Activated gamma-delta T cell treated with Interleukin-2 at 50 U/mL for 16 hours (primary cell): Measurements from ENCODE around the gene TCF15.

Experiments
- DNase-seq: peaks from one replicate; pipeline ENCODE4 v3.0.0-alpha.2; 2020

The TCF15 gene

DNA sequence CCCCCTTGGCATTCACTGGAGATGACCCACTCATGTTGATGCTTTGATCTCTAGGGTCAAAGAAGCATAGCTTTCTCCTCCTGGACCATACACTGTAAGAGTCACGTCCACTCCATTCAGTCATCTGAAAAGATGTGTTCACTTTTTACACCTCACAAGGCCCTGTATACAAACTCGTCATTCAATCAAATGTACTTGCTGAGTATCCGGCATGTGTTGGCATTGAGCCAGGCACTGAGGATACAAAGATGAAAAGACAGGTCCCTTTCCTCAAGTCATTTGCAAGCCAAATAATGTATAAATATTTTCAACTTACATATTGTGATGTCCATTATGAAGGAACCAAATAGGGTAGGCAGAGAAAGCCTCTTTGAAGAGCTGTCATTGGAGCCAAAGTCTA, 34.0 kb downstream of the TCF15 start:
- DNase-seq: no peak

DNA sequence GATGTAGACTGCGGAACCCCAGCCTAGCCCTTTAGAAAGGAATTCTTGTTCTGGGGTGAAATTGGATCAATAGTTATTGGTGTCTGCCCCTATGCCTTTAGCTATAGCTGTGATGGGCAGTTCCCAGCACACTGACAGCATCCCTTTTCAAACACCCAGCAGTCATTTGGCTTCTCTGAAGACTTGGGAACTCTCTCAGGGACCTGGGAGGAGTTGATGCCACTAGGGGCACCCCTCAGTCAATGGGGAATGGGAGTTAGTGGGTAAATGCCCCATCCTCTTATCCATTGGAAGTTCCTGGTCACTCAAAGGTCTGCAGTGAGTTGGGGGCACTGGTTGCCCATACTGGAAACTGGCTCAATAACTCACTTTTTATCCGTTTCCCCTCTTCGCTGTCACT, 34.9 kb downstream of the TCF15 start:
- no peak for DNase-seq

DNA sequence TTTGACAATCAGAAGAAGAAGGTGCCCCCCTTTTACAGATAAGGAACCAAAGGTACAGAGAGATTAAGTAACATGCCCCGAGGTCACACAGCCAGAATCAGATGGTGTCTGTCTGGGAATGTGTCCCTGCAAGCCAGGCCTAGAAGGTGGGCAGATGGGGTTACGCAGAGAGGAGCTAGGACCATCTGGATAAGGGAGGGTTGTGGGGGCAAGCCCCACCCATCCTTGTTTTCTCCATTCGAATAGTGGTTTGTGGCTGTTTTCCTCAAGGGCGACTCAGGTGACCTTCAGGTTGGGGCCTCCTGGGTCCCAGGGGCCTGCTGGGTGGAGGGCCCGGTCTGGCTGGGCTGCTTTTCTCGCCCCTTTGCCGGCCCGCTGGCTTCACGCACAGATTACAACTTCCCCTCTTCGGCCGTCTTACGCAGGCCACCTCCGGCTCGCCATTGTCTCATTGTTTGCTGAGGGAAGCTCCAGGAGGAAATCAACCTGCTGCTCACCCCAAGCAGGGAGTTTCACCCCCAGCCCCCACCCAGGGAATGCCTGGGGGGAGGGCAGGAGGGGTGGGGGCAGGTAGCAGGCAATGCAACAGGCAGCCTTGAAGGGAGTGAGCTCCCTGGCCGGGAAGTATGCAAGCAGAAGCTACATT, 35.7 kb downstream of the TCF15 start:
- no peak for DNase-seq

DNA sequence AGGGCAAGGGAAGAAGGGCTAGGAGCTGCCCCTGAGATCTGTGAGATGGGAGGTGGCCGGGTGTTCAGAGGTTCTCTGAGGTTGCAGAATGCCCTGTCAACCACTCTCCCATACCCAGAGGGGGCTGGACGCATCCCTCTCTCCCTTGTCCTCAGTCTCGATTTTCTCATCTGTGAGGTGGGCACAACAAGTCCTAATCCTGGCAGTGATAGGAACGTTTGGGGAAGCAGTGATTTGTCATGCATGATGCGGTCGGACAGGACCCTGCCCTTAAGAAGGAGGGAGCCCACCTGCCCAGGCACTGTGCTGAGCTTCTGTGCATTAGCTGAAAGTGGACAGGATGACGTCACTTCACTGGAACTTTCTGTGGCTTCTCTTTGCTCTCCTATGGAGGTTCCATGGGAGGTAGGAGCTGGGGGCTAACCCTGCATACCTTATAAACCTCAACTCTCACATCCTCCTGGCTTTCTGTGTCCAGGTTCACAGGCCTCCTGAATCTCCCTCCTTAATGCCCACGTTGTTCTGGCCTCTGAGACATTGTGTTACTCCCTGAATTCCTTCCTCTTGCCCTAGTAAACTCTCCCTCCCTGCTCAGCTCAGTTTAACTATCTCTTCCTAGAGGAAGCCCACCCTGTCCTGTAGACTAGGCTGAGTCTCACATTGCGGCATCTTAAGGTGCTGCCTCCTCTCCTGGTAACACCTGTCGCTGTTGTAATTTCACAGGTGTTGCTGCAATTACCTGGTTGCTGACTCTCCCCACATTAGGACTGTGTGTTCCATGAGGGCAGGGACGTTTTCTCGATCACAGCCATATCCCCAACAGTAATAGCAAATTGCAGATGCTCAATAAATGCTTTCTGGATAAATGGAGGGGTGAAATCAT, 36.5 kb downstream of the TCF15 start:
- DNase-seq: no peak

DNA sequence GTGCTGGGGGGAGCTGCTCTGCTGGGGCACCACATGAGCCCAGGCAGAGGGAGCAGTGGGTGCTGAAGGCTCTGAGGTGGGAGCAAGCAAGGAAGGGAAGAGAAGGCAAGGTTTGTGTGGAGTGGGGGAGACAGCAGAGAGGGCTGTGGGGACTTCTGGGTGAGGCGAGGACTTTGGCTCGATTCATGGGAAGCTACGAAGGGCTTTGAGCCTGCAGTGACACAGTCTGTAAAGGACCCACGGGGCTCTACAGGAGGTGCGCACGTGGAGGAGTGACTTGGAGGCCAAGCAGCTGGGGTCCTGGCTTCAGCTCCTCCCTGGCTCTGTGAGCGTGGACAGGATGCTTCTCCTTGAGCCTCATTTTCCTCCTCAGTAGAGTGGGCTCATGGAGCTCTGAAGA, 37.4 kb downstream of the TCF15 start:
- DNase-seq: no peak

DNA sequence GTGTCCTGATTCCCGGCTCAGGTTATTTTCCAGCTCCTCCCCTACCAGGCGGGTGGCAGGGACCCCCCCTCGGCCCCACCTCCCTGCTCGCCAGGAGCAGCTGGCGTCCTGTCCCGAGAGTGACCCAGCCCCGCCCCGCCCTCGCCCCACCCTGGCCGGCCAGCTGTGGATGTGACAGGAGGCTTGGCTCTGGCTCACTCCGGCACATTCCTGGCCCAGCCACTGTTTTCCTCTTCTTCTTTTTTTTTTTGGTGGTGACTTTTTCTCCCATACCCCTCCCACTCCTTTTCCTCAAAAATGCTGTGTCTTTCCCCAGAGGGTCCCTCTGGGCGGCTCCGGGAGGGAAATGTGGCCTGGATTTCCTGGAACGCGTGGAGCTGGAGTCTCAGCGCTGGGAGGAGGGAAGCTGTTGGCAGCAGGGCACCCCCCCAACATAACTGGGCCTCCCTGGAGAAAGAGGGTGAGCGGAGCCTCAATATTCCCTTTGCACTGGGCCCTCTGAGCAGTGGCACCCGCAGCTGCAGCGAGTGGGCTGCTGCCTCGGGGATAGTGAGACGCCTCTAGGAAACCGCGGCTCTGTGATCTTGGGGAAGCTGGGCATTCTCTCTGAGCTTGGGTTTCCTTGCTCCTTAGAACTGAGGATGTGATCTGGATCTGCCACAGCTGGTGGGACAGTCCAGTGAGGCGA, 38.2 kb downstream of the TCF15 start:
- no peak for DNase-seq

DNA sequence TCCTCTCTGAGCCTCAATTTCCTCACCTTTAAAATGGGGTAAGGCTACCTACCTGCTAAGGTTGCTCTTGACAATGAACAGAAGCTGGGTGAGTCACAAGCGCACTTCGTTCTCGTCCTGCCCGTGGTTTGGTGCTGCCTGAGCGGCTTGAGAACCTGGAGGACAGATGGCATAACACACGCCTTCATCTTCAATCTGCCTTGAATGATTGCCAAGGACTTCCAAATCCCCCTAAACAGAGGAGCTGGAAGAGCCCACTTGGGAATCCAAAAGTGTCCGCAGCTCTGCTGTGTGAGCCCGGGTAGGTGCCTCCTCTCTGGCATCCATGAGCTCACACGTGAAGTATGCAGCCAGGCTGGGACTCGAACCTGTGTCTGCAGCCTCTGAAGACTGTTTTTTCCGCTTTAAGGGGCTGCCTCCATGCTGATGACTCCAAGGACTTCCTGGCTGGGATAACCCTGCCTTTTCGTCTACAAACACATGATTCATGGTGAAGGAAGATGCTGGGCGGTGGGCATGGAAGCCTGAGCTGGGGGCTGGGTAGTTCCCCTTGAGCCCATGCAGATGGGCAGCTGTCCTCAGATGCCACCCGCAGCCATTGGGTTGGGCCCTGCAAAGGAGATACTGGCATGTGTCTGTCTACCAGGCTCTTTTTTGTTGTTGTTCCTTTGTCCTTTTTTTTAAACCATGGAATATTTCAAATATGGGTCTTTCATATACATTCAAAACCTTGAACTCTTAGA, 41.3 kb downstream of the TCF15 start:
- DNase-seq: no peak

DNA sequence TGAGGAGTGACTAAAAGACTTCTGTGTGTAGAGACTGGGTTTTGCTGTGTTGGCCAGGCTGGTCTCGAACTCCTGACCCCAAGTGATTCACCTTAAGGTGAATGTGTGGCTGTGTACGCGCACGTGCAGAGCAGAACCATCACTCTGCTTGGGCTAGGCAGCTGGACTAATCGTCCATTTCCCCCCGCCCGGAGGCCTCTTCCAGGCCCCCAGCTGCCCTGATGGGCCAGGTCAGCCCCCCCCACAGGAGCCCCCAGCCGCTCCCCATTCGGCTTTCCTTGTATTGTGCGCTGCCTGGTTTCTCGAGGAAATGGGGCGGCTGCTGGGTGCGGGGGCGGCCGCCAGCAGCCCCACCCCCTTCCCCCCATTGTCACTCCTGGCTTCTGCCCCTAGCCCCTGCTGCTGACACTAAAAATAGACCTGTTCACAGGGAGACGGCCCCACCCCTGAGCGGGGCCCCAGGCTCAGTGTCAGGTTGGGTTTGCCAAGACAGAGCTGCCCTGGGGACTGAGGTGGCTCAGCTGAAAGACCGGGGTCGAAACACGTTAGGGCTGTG, 41.9 kb downstream of the TCF15 start:
- DNase-seq: no peak

DNA sequence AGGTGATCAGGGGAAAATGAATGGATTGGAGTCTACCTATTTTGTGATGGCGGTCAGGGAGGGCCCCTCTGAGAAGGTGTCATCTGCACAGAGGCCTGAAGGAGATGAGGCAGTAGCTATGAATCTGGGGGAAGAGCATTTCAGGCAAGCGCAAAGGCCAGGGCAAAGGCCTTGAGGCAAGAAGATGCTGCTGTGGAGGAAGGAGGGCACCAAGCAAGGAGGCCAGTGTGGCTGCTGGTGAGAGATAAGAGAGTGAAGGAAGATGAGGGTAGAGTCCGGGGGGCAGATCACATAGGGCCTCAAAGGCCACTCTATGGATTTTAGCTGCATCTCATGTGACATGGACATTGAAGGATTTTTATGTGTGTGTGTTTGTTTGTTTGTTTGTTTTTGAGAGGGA, 45.9 kb downstream of the TCF15 start:
- DNase-seq: no peak

DNA sequence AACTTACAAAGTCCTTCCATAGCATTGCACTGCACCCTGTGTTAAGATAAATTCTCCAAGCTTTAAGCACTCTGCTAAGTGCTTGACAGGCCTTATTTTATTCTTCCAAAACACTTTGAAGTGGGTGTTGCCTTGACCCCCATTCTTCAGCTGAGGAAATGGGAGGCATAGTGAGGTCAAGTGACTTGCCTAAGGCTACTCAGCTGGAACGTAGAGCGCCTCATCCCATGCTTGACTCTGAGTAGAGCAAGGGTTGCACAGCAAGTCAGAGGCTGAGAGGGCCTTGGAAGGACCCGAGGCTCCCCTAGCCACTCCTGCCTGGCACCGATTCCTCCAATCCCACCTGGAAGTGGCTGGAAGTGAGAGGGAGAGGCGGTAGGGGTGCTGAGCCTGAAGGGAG, 46.9 kb downstream of the TCF15 start:
- DNase-seq: no peak

DNA sequence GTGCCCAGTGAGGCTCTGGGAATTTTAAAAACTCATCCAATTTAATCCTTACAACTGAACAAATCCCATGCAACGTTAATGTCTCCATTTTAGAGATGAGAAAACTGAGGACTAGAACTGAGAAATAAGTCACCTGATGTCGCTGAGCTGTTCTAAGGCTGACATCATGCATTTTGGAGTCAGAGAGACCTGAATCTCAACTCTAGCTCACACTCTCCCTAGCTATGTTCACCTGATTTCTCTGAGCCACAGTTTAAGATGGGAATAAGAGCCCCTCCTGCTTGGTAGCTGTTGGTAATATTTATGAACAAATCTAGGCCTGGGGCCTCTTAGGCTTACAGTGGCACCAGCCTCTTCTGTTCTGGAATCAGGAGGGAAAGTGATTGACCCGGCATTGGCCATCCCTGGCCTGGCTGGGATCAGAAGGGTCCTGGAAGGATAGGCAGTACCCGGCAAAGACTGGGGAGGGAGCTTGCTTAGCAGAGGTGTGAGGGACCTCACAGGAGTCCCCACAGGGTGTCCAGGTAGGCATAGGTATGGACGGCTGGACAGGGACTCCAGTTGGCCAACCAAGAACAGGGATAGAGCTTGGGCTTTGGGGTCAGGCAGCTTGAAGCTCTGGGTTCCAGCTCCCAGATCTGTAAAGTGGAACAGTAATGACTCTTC, 47.7 kb downstream of the TCF15 start:
- no peak for DNase-seq

DNA sequence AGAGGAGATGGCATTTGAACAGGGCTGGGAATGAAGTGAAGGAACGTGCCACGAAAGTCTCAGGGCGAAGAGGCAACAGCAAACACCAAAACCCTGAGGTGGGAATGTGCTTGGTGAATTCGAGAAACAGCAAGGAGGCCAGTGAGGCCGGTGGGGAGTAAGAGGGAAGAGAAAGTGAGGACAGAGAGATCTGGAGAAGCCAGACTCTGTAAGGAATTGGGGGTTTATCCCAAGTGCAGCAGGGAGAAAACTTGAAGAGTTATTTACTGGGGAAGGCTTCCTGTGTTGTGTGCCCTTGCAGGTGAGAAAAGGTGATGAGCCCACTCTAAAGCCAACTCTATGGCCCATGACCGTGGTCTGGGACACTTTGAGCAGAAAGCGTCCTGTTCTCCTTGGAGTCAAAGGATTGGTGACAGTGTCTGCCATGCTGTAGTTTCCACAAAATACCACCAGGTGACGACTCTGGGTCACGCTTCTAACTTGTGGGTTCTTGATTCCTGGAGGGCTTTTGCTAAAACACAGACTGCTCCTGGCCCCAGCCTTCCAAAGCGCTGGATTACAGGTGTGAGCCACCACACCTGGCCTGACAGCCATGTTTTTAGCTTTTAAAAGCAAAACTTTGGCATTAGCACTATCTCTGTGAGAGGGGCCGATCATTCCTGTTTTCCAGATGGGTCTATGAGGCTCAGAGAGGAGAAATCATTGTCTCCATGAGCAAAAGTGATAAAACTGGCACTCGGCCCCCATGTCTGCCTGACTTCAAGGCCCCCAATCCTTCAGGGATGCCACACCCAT, 48.5 kb downstream of the TCF15 start:
- peak; percentile 26 for DNase-seq

DNA sequence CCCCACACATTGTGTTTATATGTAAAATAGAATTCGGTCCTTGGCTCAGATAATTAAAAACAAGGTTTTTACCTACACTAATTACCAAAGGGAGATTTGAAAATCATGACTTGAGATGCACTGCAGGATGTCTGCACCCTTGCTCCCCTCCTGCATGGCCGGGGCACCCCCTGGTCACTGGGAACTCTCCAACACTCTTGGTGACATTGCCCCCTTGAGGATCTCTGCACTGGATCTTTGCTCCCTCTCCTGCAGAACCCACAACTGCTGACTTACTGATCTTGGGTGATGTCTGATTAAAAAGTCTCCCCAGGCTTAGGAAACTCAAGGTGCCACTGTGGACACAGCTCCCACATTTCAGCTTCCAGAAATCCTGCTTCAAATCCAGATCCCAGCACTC, 49.4 kb downstream of the TCF15 start:
- DNase-seq: no peak

DNA sequence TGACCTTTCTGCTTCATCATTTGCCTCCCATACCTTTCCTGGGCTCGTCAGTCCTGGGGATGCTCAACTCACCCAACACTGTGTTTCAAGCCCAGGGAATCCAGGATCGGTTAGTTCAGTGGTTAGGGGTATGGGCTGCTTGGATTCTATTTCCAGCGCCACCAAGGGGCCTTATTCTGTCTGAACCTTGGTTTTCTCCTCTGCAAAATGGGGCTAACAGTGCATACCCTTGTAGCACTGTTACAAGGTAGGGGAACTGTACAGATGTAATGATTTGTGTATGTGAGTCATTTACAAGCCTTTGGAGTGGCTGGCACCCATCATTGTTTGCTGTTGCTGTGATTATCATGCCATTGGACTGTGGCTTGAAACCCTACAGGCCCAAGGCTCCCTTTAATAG, 52.0 kb downstream of the TCF15 start:
- no peak for DNase-seq

DNA sequence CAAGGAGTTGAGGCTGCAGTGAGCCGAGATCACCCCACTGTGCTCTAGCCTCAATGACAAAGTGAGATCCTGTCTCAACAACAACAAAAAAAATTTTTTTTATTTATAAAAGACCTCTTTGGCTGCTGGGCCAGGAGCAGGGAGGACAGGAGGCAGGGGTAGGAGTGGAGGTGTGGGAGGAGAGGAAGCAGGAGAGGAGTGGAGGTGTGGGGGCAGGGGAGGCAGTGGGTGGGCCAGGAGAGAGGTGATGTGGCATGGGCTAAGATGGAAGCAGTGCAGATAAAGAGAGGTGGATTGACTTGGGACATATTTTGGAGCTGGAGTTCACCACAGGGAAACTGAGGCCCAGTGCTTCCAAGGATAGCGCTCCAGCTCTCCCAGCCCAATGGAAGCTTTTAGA, 53.1 kb downstream of the TCF15 start:
- no peak for DNase-seq

DNA sequence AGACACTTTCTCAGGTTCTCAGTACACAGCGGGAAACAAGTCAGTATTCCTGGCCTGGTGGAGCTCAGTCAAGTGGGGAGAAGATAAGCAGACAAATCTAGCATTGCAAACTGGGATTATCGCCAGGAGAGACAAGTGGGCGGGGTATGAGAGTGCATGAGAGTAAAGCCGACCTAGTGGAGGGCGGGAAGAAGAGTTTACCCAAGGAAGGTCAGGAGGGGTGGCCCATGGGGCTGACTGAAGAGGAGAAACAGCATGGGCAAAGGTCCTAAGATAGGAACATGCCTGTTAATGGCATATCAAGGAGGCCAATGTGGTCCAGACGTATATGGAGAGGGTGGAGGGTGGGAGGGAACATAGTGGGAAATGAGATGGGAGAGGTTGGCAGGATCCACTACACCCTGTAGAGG, 54.1 kb downstream of the TCF15 start:
- no peak for DNase-seq
